CD4-positive, alpha-beta T cell treated with Interleukin-15 for 4 hours (primary cell): Measurements from ENCODE around the gene SH3PXD2A.
"Not testable (repeated sequence)": the region's sequence is repeated elsewhere in the genome, so short reads cannot be mapped to it uniquely, and the experiment has no call there.

Experiments
- DNase-seq: peaks from one replicate; pipeline ENCODE4 v3.0.0-alpha.2; 2020; ENCODE audit warnings: low spot score

Gene SH3PXD2A

GRCh38 chr10:103620891-103621782 lies 234.2 kb downstream of the SH3PXD2A start:
- DNase-seq: no peak

GRCh38 chr10:103620352-103620740 lies 235.0 kb downstream of the SH3PXD2A start:
- DNase-seq: no peak

- no peak for DNase-seq
Measured at GRCh38 chr10:103619424-103620351, 235.7 kb downstream of the SH3PXD2A start.

- no peak for DNase-seq
Measured at GRCh38 chr10:103618575-103619423, 236.6 kb downstream of the SH3PXD2A start.

GRCh38 chr10:103617602-103618385 lies 237.6 kb downstream of the SH3PXD2A start:
- DNase-seq: no peak

- no peak for DNase-seq
Measured at GRCh38 chr10:103616705-103617601, 238.4 kb downstream of the SH3PXD2A start.

GRCh38 chr10:103614306-103615158 lies 240.8 kb downstream of the SH3PXD2A start:
- no peak for DNase-seq

- DNase-seq: no peak
Measured at GRCh38 chr10:103613616-103614015, 241.8 kb downstream of the SH3PXD2A start.

- no peak for DNase-seq
Measured at GRCh38 chr10:103612462-103613365, 242.7 kb downstream of the SH3PXD2A start.

GRCh38 chr10:103610921-103611511 lies 244.4 kb downstream of the SH3PXD2A start:
- DNase-seq: no peak

GRCh38 chr10:103610083-103610472 lies 245.3 kb downstream of the SH3PXD2A start:
- DNase-seq: no peak

GRCh38 chr10:103609231-103610082 lies 245.9 kb downstream of the SH3PXD2A start:
- no peak for DNase-seq

- not testable (repeated sequence) for DNase-seq
Measured at GRCh38 chr10:103608056-103608455, 247.3 kb downstream of the SH3PXD2A start.

GRCh38 chr10:103607051-103607450 lies 248.3 kb downstream of the SH3PXD2A start:
- DNase-seq: not testable (repeated sequence)

GRCh38 chr10:103606097-103606438 lies 249.3 kb downstream of the SH3PXD2A start:
- not testable (repeated sequence) for DNase-seq

- DNase-seq: peak; percentile 37
Measured at GRCh38 chr10:103605359-103606096, 249.8 kb downstream of the SH3PXD2A start.
